HL-60/S4 treated with retinoic acid at 250 ng/mL for 4 days and 3 days (cell line): Measurements from ENCODE around the gene DMBX1.

ENCODE experiments used
- in situ Hi-C: fragments of 300-500 bp; cut with MboI; formaldehyde crosslinking; loops from 2 replicates; pipeline ENCODE4 v1.7.0; 2022; ENCODE audit warnings: low sequenced_read_pairs

Gene DMBX1

GRCh38 chr1:46497020-46497419 is 7.4 kb downstream of the DMBX1 start:
- in situ Hi-C loops, result no loop called here

- in situ Hi-C loops, result no loop called here
These were observed 8.0 kb downstream of the DMBX1 start for GRCh38 chr1:46497665-46498064.

GRCh38 chr1:46501528-46501927 is 11.9 kb downstream of the DMBX1 start:
- in situ Hi-C loops, result no loop called here

GRCh38 chr1:46503421-46503820 is 13.8 kb downstream of the DMBX1 start:
- in situ Hi-C loops, result no loop called here

- in situ Hi-C loops, result no loop called here
These were observed 17.0 kb downstream of the DMBX1 start for GRCh38 chr1:46506470-46507219.

GRCh38 chr1:46508757-46509156 is 19.1 kb downstream of the DMBX1 start:
- in situ Hi-C loops, result no loop called here

- in situ Hi-C loops, result no loop called here
These were observed 20.8 kb downstream of the DMBX1 start for GRCh38 chr1:46510341-46510997.

- in situ Hi-C loops, result no loop called here
These were observed 21.3 kb downstream of the DMBX1 start for GRCh38 chr1:46510998-46511365.

- in situ Hi-C loops, result no loop called here
These were observed 22.6 kb downstream of the DMBX1 start for GRCh38 chr1:46512135-46512791.

- in situ Hi-C loops, result no loop called here
These were observed 23.2 kb downstream of the DMBX1 start for GRCh38 chr1:46512792-46513190.

- in situ Hi-C loops, result no loop called here
These were observed 23.9 kb downstream of the DMBX1 start for GRCh38 chr1:46513536-46513935.

GRCh38 chr1:46515576-46515975 is 25.9 kb downstream of the DMBX1 start:
- in situ Hi-C loops, result no loop called here

- in situ Hi-C loops, result no loop called here
These were observed 26.7 kb downstream of the DMBX1 start for GRCh38 chr1:46516200-46516950.

GRCh38 chr1:46517010-46517600 is 27.5 kb downstream of the DMBX1 start:
- in situ Hi-C loops, result no loop called here

- in situ Hi-C loops, result no loop called here
These were observed 28.4 kb downstream of the DMBX1 start for GRCh38 chr1:46517932-46518498.

GRCh38 chr1:46519209-46519608 is 29.6 kb downstream of the DMBX1 start:
- in situ Hi-C loops, result no loop called here

- in situ Hi-C loops, result no loop called here
These were observed 30.7 kb downstream of the DMBX1 start for GRCh38 chr1:46520063-46520911.

- in situ Hi-C loops, result no loop called here
These were observed 31.8 kb downstream of the DMBX1 start for GRCh38 chr1:46521414-46521813.

GRCh38 chr1:46522184-46522968 is 32.7 kb downstream of the DMBX1 start:
- in situ Hi-C loops, result no loop called here
